Stimulated activated CD4-positive, alpha-beta T cell treated with anti-CD3 and anti-CD28 coated beads, Interleukin-4, amount 100 ng/mL, for 4 hours (primary cell): ENCODE data around the gene FLT3LG.

Source experiments
- DNase-seq, 2 experiments: peaks; one replicate each; pipeline ENCODE4 v3.0.0-alpha.2; 2020

Gene FLT3LG

GRCh38 chr19:49489601-49490167, 15.7 kb downstream of the FLT3LG start:
- peak in 1 of 2 experiments; percentile 43 for DNase-seq

DNA sequence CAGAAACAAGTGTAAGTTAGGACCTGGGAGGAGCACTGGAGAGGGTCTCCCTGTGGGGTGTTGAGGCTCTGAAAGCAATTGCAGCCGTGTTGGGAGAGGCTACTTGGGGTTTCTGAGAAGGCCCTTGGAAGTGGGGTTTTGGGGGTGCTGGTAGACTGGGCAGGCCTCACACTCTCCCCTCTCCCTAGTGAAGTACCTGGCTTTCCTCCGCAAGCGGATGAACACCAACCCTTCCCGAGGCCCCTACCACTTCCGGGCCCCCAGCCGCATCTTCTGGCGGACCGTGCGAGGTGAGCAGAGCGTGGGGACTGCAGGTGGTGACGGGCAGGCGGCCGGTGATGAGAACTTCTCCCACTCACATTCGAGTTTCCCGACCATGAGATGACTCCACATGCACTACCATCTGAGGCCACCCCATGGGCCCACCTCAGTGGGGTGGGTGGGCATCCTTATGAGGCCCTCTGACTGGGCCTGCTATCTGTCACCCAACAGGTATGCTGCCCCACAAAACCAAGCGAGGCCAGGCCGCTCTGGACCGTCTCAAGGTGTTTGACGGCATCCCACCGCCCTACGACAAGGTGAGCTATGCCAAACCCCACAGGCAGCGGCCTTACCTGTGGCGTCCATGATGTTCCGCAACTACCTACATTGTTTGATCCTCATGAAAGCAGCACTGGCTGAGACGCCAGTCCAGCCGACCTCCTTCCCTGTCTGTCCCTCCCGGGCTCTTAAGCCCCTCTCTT, 16.4 kb downstream of the FLT3LG start:
- DNase-seq, result no peak

DNA sequence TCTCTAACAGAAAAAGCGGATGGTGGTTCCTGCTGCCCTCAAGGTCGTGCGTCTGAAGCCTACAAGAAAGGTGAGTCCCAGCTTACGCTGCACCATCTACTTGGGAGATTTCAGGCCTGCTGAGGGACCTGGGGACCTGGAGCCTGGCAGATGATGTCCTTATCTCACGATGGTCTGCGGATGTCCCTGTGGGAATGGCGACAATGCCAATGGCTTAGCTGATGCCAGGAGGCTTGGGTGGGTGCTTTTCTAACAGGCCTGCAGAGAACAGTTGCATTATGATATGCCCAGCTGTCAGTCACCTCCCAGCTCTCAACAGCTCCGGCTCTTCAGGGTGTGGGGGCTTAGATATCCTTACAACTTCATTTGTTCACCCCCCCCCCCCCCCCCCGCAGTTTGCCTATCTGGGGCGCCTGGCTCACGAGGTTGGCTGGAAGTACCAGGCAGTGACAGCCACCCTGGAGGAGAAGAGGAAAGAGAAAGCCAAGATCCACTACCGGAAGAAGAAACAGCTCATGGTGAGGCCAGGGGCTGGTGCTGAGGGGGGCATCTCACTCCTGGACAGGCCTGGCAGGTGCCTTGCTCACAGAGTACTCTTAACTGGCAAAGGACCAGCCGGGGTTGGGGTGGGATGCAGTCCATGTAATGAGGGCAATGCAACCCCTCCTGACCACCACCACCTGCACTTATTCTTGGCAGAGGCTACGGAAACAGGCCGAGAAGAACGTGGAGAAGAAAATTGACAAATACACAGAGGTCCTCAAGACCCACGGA, 17.2 kb downstream of the FLT3LG start:
- DNase-seq, result no peak

GRCh38 chr19:49491804-49492572, 18.0 kb downstream of the FLT3LG start:
- DNase-seq, result no peak

- DNase-seq, result no peak
Measured at GRCh38 chr19:49492573-49493405, 18.8 kb downstream of the FLT3LG start.

GRCh38 chr19:49496574-49497008, 22.6 kb downstream of the FLT3LG start:
- DNase-seq, result no peak

GRCh38 chr19:49497047-49497788, 23.2 kb downstream of the FLT3LG start:
- peak; percentile 68 to 78 for DNase-seq

DNA sequence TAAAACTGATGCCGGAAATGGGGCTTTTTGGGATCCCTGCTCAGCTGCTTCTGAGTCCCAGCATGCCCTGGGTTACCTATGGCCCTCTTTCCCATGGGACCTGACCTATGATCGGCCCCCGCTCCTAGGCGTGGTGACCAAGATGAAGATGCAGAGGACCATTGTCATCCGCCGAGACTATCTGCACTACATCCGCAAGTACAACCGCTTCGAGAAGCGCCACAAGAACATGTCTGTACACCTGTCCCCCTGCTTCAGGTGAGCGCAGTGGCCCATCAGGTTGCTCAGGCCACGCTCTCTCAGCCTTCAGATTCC, 23.7 kb downstream of the FLT3LG start:
- no peak for DNase-seq

DNA sequence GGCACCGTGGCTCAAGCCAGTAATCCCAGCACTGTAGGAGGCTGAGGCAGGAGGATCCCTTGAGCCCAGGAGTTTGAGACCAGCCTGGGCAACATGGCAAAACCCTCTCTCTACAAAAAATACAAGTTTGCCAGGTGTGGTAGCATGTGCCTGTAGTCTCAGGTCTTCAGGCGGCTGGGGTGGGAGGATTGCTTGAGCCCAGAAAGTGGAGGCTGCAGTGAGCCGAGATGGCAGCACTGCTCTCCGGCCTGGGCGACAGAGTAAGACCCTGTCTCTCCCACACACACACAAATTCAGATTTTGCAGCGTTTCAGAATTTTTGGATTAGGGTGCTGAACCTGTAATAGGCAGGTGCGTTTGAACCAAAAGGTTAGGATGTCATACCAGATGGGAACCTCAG, 24.5 kb downstream of the FLT3LG start:
- DNase-seq, result no peak

- peak in 1 of 2 experiments; percentile 18 for DNase-seq
Measured at GRCh38 chr19:49499030-49499670, 25.1 kb downstream of the FLT3LG start.

DNA sequence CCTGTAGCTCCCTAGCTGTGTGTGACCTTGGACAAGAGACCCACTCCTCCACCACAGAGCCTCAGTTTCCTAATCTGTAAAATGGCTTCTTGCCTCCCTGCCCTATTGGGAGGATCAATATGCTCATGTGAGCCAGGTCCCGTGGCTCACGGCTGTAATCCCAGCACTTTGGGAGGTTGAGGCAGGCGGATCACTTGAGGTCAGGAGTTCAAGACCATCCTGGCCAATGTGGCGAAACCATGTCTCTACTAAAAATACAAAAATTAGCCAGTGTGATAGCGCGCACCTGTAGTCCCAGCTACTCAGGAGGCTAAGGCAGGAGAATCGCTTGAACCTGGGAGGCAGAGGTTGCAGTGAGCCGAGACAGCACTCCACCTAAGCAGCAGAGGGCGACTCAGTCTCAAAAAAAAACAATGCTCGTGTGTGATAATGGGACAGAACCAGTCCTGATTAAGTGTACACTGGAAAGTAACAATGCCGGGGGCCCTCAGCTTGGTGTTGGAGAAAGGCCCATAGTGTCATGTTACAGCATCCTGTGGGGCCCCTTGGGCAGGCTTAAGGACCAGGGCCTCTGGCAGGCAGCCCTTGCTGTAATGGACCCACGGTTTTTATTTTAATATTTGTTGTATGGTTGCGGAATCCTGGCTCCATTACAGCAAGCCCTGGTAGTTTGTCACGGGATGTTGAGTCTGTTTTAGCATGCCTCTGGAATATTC, 29.0 kb downstream of the FLT3LG start:
- DNase-seq, result peak; percentile 20 to 44

GRCh38 chr19:49503582-49503962, 29.6 kb downstream of the FLT3LG start:
- DNase-seq, result no peak

GRCh38 chr19:49506575-49507105, 32.6 kb downstream of the FLT3LG start:
- DNase-seq, result peak; percentile 67 to 68

GRCh38 chr19:49507803-49508494, 33.9 kb downstream of the FLT3LG start:
- no peak for DNase-seq

DNA sequence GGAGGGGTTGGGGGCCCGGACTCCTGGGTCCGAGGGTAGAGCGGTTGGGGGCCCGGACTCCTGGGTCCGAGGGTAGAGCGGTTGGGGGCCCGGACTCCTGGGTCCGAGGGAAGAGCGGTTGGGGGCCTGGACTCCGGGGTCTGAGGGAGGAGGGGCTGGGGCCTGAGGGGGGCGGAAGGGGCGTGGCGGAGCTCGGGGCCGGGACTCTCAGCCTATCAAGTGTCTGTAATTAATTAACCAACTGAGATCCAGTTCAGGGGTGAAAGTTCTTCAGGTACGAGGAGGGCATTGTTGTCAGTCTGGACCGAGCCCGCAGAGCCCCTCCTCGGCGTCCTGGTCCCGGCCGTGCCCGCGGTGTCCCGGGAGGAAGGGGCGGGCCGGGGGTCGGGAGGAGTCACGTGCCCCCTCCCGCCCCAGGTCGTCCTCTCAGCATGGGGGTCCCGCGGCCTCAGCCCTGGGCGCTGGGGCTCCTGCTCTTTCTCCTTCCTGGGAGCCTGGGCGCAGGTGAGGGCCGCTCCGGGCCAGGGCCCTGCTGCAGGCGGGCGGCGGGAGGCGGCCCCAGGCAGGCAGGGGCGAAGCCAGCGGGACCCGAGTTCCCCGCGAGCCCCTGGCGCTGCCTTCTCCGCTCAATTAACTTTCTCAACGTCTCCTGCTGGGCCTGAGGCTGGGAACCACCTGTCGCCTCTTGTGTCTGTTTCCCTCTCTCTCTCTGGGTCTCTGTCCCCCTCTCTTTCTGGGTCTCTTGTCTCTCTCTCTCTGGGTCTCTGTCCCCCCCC, 39.1 kb downstream of the FLT3LG start:
- DNase-seq, result peak in 1 of 2 experiments; percentile 44

- no peak for DNase-seq
Measured at GRCh38 chr19:49513746-49514118, 39.7 kb downstream of the FLT3LG start.

DNA sequence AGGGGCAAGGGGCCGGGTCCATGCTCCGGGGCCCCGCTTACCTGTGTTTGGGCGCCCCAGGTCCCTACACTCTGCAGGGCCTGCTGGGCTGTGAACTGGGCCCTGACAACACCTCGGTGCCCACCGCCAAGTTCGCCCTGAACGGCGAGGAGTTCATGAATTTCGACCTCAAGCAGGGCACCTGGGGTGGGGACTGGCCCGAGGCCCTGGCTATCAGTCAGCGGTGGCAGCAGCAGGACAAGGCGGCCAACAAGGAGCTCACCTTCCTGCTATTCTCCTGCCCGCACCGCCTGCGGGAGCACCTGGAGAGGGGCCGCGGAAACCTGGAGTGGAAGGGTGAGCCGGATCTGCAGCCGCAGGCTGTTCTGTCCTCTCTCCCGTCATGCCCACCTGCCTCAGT, 40.1 kb downstream of the FLT3LG start:
- no peak for DNase-seq

GRCh38 chr19:49515767-49516166, 41.8 kb downstream of the FLT3LG start:
- no peak for DNase-seq

GRCh38 chr19:49518033-49518432, 44.0 kb downstream of the FLT3LG start:
- no peak for DNase-seq
